Body of pancreas (tissue), 4 donors: ENCODE measurements around the gene CTSE.

ENCODE experiments used
- CTCF ChIP-seq, 7 experiments: fragments of 450-650 bp in 4 of 7; fragments of 200-600 bp in 3 of 7; sonication (generic) in 3 of 7; IDR thresholded peaks; one replicate each; pipeline ENCODE4 v1.5.1; 2016 to 2019; ENCODE audit warnings: antibody characterized with exemption in 7 of 7
- POLR2A ChIP-seq, 3 donors: fragments of 450-650 bp; IDR thresholded peaks; one replicate each; pipeline ENCODE4 v1.6.1; 2016; ENCODE audit warnings: antibody characterized with exemption in 3 of 3, mild to moderate bottlenecking in 2 of 3

DNA sequence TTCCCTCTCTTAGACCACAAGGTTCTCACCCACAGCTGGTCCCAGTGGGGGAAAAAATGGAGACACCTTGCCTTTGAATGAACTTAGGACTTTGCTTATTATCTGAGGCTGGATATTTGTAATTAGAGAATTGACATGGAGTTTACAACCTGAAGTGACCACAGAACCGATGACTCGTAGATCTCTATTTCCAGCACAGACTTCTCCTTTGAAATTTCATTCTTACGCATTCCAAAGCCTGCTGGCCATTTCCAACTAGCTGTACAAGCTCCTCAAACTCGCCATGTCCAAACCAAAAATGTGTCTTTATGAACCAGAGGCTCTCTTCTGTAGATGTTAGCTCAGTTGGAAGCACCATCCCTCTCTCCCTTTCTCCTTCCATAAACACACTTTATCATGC lies 32.5 kb downstream of the CTSE start:
- TF ChIP-seq CTCF (IDR thresholded peaks at IDR 0.05) (no peak), POLR2A (IDR thresholded peaks at IDR 0.05) (no peak)
